Smooth muscle cell (in vitro differentiated cells): ENCODE data around the gene GAB1. TPM values are rescaled to one million over a fixed set of nuclear protein-coding genes. Genes with fewer than 3 reads are reported as not detected.

Source experiments
- DNase-seq: peaks from one replicate; lab custom pipeline; 2025; ENCODE audit not compliant: unreplicated experiment; lab: John Stamatoyannopoulos, UW
- H2AFZ ChIP-seq: fragments of 200-600 bp; sonication (generic); 2 replicates; pipeline ENCODE4 v1.6.0; 2016; ENCODE audit warnings: antibody characterized with exemption, low read depth, mild to moderate bottlenecking
- H3F3A ChIP-seq: fragments of 200-600 bp; sonication (generic); 2 replicates; pipeline ENCODE4 v1.6.0; 2017; ENCODE audit warnings: antibody characterized with exemption, low read depth
- H3K27ac ChIP-seq: fragments of 200-600 bp; sonication (generic); 2 replicates; pipeline ENCODE4 v1.5.1; 2016; ENCODE audit warnings: low read depth, mild to moderate bottlenecking
- H3K27me3 ChIP-seq: fragments of 200-600 bp; sonication (generic); 2 replicates; pipeline ENCODE4 v1.6.1; 2016; ENCODE audit warnings: low read depth, mild to moderate bottlenecking
- H3K36me3 ChIP-seq: fragments of 200-600 bp; sonication (generic); 2 replicates; pipeline ENCODE4 v1.5.1; 2016; ENCODE audit warnings: low read depth
- H3K4me1 ChIP-seq: fragments of 200-600 bp; sonication (generic); 2 replicates; pipeline ENCODE4 v1.5.1; 2016; ENCODE audit warnings: low read depth
- H3K4me2 ChIP-seq: fragments of 200-600 bp; sonication (generic); 2 replicates; pipeline ENCODE4 v1.6.0; 2016; ENCODE audit warnings: mild to moderate bottlenecking
- H3K4me3 ChIP-seq: fragments of 200-600 bp; sonication (generic); 2 replicates; pipeline ENCODE4 v1.5.1; 2016; ENCODE audit warnings: mild to moderate bottlenecking
- H3K79me2 ChIP-seq: fragments of 200-600 bp; sonication (generic); 2 replicates; pipeline ENCODE4 v1.6.0; 2016; ENCODE audit warnings: low read depth, mild to moderate bottlenecking
- H3K9ac ChIP-seq: fragments of 200-600 bp; sonication (generic); 2 replicates; pipeline ENCODE4 v1.6.0; 2016; ENCODE audit warnings: low read depth
- H3K9me3 ChIP-seq: fragments of 200-600 bp; sonication (generic); replicated peaks from 2 replicates; pipeline ENCODE4 v1.5.1; 2016; ENCODE audit warnings: low read depth
- H4K20me1 ChIP-seq: fragments of 200-600 bp; sonication (generic); 2 replicates; pipeline ENCODE4 v1.6.0; 2016; ENCODE audit warnings: low read depth
- CTCF ChIP-seq: fragments of 200-600 bp; sonication (generic); IDR thresholded peaks from 2 replicates; pipeline ENCODE4 v1.5.1; 2017; ENCODE audit warnings: borderline replicate concordance, mild to moderate bottlenecking, antibody characterized with exemption; ENCODE audit not compliant: insufficient read depth, poor library complexity, severe bottlenecking
- WGBS: methylation state at CpG from one replicate; pipeline ENCODE4 v1.1.7; 2016; ENCODE audit warnings: low lambda C conversion rate; 5-methylcytosine and 5-hydroxymethylcytosine counted together
- polyA plus RNA-seq: library from polyadenylated mRNA; unstranded; fragments of >200 nt; fragmentation: Nextera tagmentation; extraction: Ambion mirVana; gene quantifications from 2 replicates; pipeline ENCODE4 v1.2.1, GENCODE V29; 2016
- total RNA-seq: library from RNA; depleted of rRNA; stranded (reverse); fragments of >200 nt; gene quantifications from 2 replicates; pipeline ENCODE4 v1.2.3, GENCODE V29; 2014

The GAB1 gene
- total and polyA plus RNA-seq, 2 experiments from 2014 or later: 0.50 to 22.5 TPM

- Histone ChIP-seq H3K9ac (no peak overlapping the region), H4K20me1 (no peaks in the 10 kb centered on the region), H3K4me2 (no peak overlapping the region), H3K4me3 (no peak overlapping the region), H3F3A (no peaks in the 10 kb centered on the region), H2AFZ (no peak overlapping the region), H3K4me1 (no peaks in the 10 kb centered on the region), H3K27ac (no peak overlapping the region), H3K36me3 (no peaks in the 10 kb centered on the region), H3K9me3 (no peaks in the 10 kb centered on the region), H3K27me3 (no peaks in the 10 kb centered on the region), H3K79me2 (no peaks in the 10 kb centered on the region)
- WGBS: 82% methylated on average over 3 of the region's 3 CpGs
- no peak for DNase-seq
- TF ChIP-seq CTCF: no peak
Observed at GRCh38 chr4:143481361-143481760, 144.7 kb downstream of the GAB1 start.

GRCh38 chr4:143482840-143483239 is 146.2 kb downstream of the GAB1 start:
- DNase-seq: no peak
- no peak overlapping the region for H3K4me3 ChIP-seq
- no peaks in the 10 kb centered on the region for H3K79me2 ChIP-seq
- H4K20me1 ChIP-seq: no peaks in the 10 kb centered on the region
- WGBS: 23% methylated on average over 1 of the region's 1 CpG
- no peak overlapping the region for H2AFZ ChIP-seq
- H3K4me1 ChIP-seq: no peaks in the 10 kb centered on the region
- H3K9me3 ChIP-seq: no peaks in the 10 kb centered on the region
- no peak overlapping the region for H3K9ac ChIP-seq
- H3K4me2 ChIP-seq: no peak overlapping the region
- no peaks in the 10 kb centered on the region for H3K36me3 ChIP-seq
- TF ChIP-seq CTCF: peak; percentile 67
- no peak overlapping the region for H3K27ac ChIP-seq
- no peaks in the 10 kb centered on the region for H3K27me3 ChIP-seq
- no peaks in the 10 kb centered on the region for H3F3A ChIP-seq

GRCh38 chr4:143486314-143486713 is 149.6 kb downstream of the GAB1 start:
- WGBS: 93% methylated on average over 1 of the region's 1 CpG
- no peak overlapping the region for H2AFZ ChIP-seq

More at GRCh38 chr4:143486314-143486713, 149.6 kb downstream of the GAB1 start:
- Histone ChIP-seq H3K4me1 (no peaks in the 10 kb centered on the region), H3K36me3 (no peaks in the 10 kb centered on the region), H3K4me2 (no peak overlapping the region), H3K27me3 (no peaks in the 10 kb centered on the region), H3K9me3 (no peaks in the 10 kb centered on the region), H3K9ac (no peak overlapping the region), H3F3A (no peaks in the 10 kb centered on the region), H3K4me3 (no peak overlapping the region), H3K27ac (no peak overlapping the region), H3K79me2 (no peaks in the 10 kb centered on the region), H4K20me1 (no peaks in the 10 kb centered on the region)
- no peak for DNase-seq
- no peak for TF ChIP-seq CTCF
